Muscle layer of duodenum (tissue), 2 donors: ENCODE results near the gene EPAS1.

Experiments
- H3K27ac ChIP-seq: one replicate; pipeline ENCODE4 v1.7.0; 2013; ENCODE audit warnings: mild to moderate bottlenecking, low read length
- H3K27me3 ChIP-seq: one replicate; pipeline ENCODE4 v1.7.0; 2013; ENCODE audit warnings: low read depth, mild to moderate bottlenecking, control low read depth, low read length
- H3K36me3 ChIP-seq, 2 donors: one replicate each; pipeline ENCODE4 v1.7.0; 2013; ENCODE audit warnings: low read length in 2 of 2, control low read depth in 1 of 2, mild to moderate bottlenecking in 1 of 2; ENCODE audit not compliant: insufficient read depth in 2 of 2, control insufficient read depth in 1 of 2
- H3K4me1 ChIP-seq, 2 donors: one replicate each; pipeline ENCODE4 v1.7.0; 2013; ENCODE audit warnings: low read length in 2 of 2, mild to moderate bottlenecking in 2 of 2, control low read depth in 1 of 2, moderate library complexity in 1 of 2; ENCODE audit not compliant: insufficient read depth in 2 of 2, control insufficient read depth in 1 of 2
- H3K4me3 ChIP-seq, 2 donors: one replicate each; pipeline ENCODE4 v1.7.0; 2013; ENCODE audit warnings: low read length in 2 of 2, low read depth in 1 of 2, mild to moderate bottlenecking in 1 of 2
- H3K9me3 ChIP-seq, 2 donors: one replicate each; pipeline ENCODE4 v1.7.0; 2013; ENCODE audit warnings: low read length in 2 of 2, control low read depth in 1 of 2, mild to moderate bottlenecking in 1 of 2; ENCODE audit not compliant: control insufficient read depth in 1 of 2
- donor health status: healthy.

EPAS1 gene

GRCh38 chr2:46313063-46313462, 15.9 kb downstream of the EPAS1 start:
- Histone ChIP-seq H3K27me3 (no peaks in the 10 kb centered on the region), H3K36me3 (no peaks in the 10 kb centered on the region), H3K27ac (no peak overlapping the region), H3K9me3 (no peaks in the 10 kb centered on the region), H3K4me3 (no peak overlapping the region), H3K4me1 (peaks cover 5 to 31% of the 10 kb centered on the region in 2 donors)

- Histone ChIP-seq H3K36me3 (no peaks in the 10 kb centered on the region), H3K9me3 (no peaks in the 10 kb centered on the region), H3K4me3 (no peak overlapping the region), H3K4me1 (peaks cover 5 to 27% of the 10 kb centered on the region in 2 donors), H3K27me3 (no peaks in the 10 kb centered on the region), H3K27ac (peak overlapping the region; percentile 74)
These were observed 17.0 kb downstream of the EPAS1 start for GRCh38 chr2:46314065-46314835.

- H3K4me3 ChIP-seq: no peak overlapping the region
- H3K27me3 ChIP-seq: no peaks in the 10 kb centered on the region
- no peaks in the 10 kb centered on the region for H3K36me3 ChIP-seq
- H3K27ac ChIP-seq: peak overlapping the region; percentile 74
- H3K9me3 ChIP-seq: no peaks in the 10 kb centered on the region
- peaks cover 5 to 21% of the 10 kb centered on the region in 2 donors for H3K4me1 ChIP-seq
These were observed 18.1 kb downstream of the EPAS1 start for GRCh38 chr2:46315103-46315890.

GRCh38 chr2:46317094-46317486, 19.9 kb downstream of the EPAS1 start:
- H3K36me3 ChIP-seq: no peaks in the 10 kb centered on the region
- peaks cover 5 to 17% of the 10 kb centered on the region in 2 donors for H3K4me1 ChIP-seq
- no peaks in the 10 kb centered on the region for H3K27me3 ChIP-seq
- H3K4me3 ChIP-seq: no peak overlapping the region
- H3K9me3 ChIP-seq: no peaks in the 10 kb centered on the region
- H3K27ac ChIP-seq: no peak overlapping the region

- Histone ChIP-seq H3K4me3 (no peak overlapping the region), H3K27me3 (no peaks in the 10 kb centered on the region), H3K36me3 (no peaks in the 10 kb centered on the region), H3K27ac (peak overlapping the region; percentile 10), H3K9me3 (no peaks in the 10 kb centered on the region), H3K4me1 (peaks cover 5 to 15% of the 10 kb centered on the region in 2 donors)
These were observed 21.6 kb downstream of the EPAS1 start for GRCh38 chr2:46318579-46319460.

- no peaks in the 10 kb centered on the region for H3K9me3 ChIP-seq
- no peaks in the 10 kb centered on the region for H3K36me3 ChIP-seq
- H3K27me3 ChIP-seq: no peaks in the 10 kb centered on the region
- peak overlapping the region in 1 of 2 donors; percentile 3 for H3K4me3 ChIP-seq
- peak overlapping the region; percentile 10 for H3K27ac ChIP-seq
- peaks cover 5 to 12% of the 10 kb centered on the region in 2 donors for H3K4me1 ChIP-seq
These were observed 22.5 kb downstream of the EPAS1 start for GRCh38 chr2:46319711-46320110.

- peak overlapping the region in 1 of 2 donors; percentile 3 for H3K4me3 ChIP-seq
- H3K27ac ChIP-seq: peak overlapping the region; percentile 10
These were observed 22.9 kb downstream of the EPAS1 start for GRCh38 chr2:46320141-46320567.

GRCh38 chr2:46323730-46324129, 26.5 kb downstream of the EPAS1 start:
- no peaks in the 10 kb centered on the region for H3K27me3 ChIP-seq
- no peaks in the 10 kb centered on the region for H3K9me3 ChIP-seq
- no peak overlapping the region for H3K27ac ChIP-seq
- H3K4me1 ChIP-seq: peaks cover 0 to 6% of the 10 kb centered on the region in 2 donors
- no peak overlapping the region for H3K4me3 ChIP-seq
- H3K36me3 ChIP-seq: no peaks in the 10 kb centered on the region

More at GRCh38 chr2:46320141-46320567, 22.9 kb downstream of the EPAS1 start:
- Histone ChIP-seq H3K27me3 (no peaks in the 10 kb centered on the region), H3K4me1 (peaks cover 5 to 8% of the 10 kb centered on the region in 2 donors), H3K9me3 (no peaks in the 10 kb centered on the region), H3K36me3 (no peaks in the 10 kb centered on the region)

GRCh38 chr2:46325182-46325928, 28.1 kb downstream of the EPAS1 start:
- Histone ChIP-seq H3K27me3 (no peaks in the 10 kb centered on the region), H3K9me3 (no peaks in the 10 kb centered on the region), H3K36me3 (no peaks in the 10 kb centered on the region), H3K4me3 (no peak overlapping the region), H3K4me1 (peaks cover 0 to 14% of the 10 kb centered on the region in 2 donors), H3K27ac (no peak overlapping the region)

- no peaks in the 10 kb centered on the region for H3K36me3 ChIP-seq
- no peaks in the 10 kb centered on the region for H3K9me3 ChIP-seq
- peaks cover 0 to 24% of the 10 kb centered on the region in 2 donors for H3K4me1 ChIP-seq
- no peak overlapping the region for H3K4me3 ChIP-seq
- H3K27me3 ChIP-seq: no peaks in the 10 kb centered on the region
- no peak overlapping the region for H3K27ac ChIP-seq
These were observed 29.2 kb downstream of the EPAS1 start for GRCh38 chr2:46326231-46326980.
